GM12878 (cell line): ENCODE measurements around the gene PHF14. TPM values are rescaled to one million over a fixed set of nuclear protein-coding genes. Genes with fewer than 3 reads are reported as not detected.

Experiments
- ATAC-seq: fragments of 200-7000 bp; cut with Tn5 transposase; 3 replicates; pipeline ENCODE4 v1.9.1; 2020; ENCODE audit warnings: mild to moderate bottlenecking, moderate library complexity
- BruUV-seq: library from RNA; stranded (reverse); fragments of 400-500 nt; replicated peaks from 2 replicates; lab custom pipeline; 2021; lab: Mats Ljungman, UMichigan
- CTCF ChIA-PET: fragments of 300-600 bp; sonication (Branson Sonifier 250); formaldehyde crosslinking; extraction: SDS; loops from one replicate; lab custom pipeline; 2021; ENCODE audit warnings: inconsistent platforms; lab: Yijun Ruan, JAX
- POLR2A ChIA-PET: fragments of 350-600 bp; formaldehyde crosslinking; extraction: SDS; loops from one replicate; lab custom pipeline; 2021; ENCODE audit warnings: inconsistent platforms; lab: Charles Lee
- RAD21 ChIA-PET: fragments of 300-600 bp; sonication (Branson Sonifier 250); formaldehyde crosslinking; loops from one replicate; lab custom pipeline; 2023; ENCODE audit warnings: antibody characterized with exemption; ENCODE audit not compliant: unreplicated experiment; lab: Charles Lee
- SMC1A ChIA-PET: fragments of 300-600 bp; sonication (Branson Sonifier 250); formaldehyde crosslinking; loops from one replicate; lab custom pipeline; 2023; ENCODE audit not compliant: unreplicated experiment, uncharacterized antibody; lab: Charles Lee
- DNase-seq: peaks from one replicate; pipeline ENCODE4 v3.0.0-alpha.2; 2011; ENCODE audit warnings: low read depth, low spot score
- FAIRE-seq: peaks from 3 replicates; lab custom pipeline; 2011; peaks lifted over from hg19 to GRCh38; lab: Jason Lieb, UNC
- H2AFZ ChIP-seq: 2 replicates; pipeline ENCODE4 v1.6.0; 2011; ENCODE audit warnings: low read depth, low read length, control low read depth; ENCODE audit not compliant: control insufficient read depth
- H3K27ac ChIP-seq: 2 replicates; pipeline ENCODE4 v1.5.1; 2011; ENCODE audit warnings: control low read depth; ENCODE audit not compliant: control insufficient read depth, insufficient read depth
- H3K27me3 ChIP-seq, 2 experiments: replicated peaks in 1 of 2; 2 replicates each; pipeline versions ENCODE4 v1.6.0 to v1.6.1; 2011; ENCODE audit warnings: low read length in 1 of 2; ENCODE audit not compliant: control insufficient read depth in 2 of 2, insufficient read depth in 2 of 2
- H3K36me3 ChIP-seq, 2 experiments: 2 replicates each; pipeline ENCODE4 v1.5.1; 2011; ENCODE audit warnings: low read length in 1 of 2; ENCODE audit not compliant: control insufficient read depth in 2 of 2, insufficient read depth in 2 of 2
- H3K4me1 ChIP-seq: 2 replicates; pipeline ENCODE4 v1.6.1; 2011; ENCODE audit warnings: mild to moderate bottlenecking, low read length, moderate library complexity, mixed read lengths; ENCODE audit not compliant: control insufficient read depth, insufficient read depth
- H3K4me2 ChIP-seq: 2 replicates; pipeline ENCODE4 v1.6.0; 2011; ENCODE audit warnings: control low read depth; ENCODE audit not compliant: control insufficient read depth, insufficient read depth
- H3K4me3 ChIP-seq: fragments of 200-600 bp; sonication (generic); 2 replicates; pipeline ENCODE4 v1.5.1; 2016
- H3K79me2 ChIP-seq: 2 replicates; pipeline ENCODE4 v1.6.0; 2011; ENCODE audit warnings: low read length; ENCODE audit not compliant: control insufficient read depth, insufficient read depth
- H3K9ac ChIP-seq: 2 replicates; pipeline ENCODE4 v1.8.0; 2011; ENCODE audit warnings: low read length, control low read depth, mixed read lengths; ENCODE audit not compliant: control insufficient read depth, insufficient read depth
- H3K9me3 ChIP-seq: replicated peaks from 3 replicates; pipeline ENCODE4 v1.5.1; 2011; ENCODE audit warnings: mild to moderate bottlenecking, low read length; ENCODE audit not compliant: control insufficient read depth, insufficient read depth
- H4K20me1 ChIP-seq: 2 replicates; pipeline ENCODE4 v1.6.0; 2011; ENCODE audit not compliant: control insufficient read depth, insufficient read depth
- CEBPZ ChIP-seq: fragments of 150-350 bp; IDR thresholded peaks from 2 replicates; pipeline ENCODE4 v1.6.1; 2016; ENCODE audit warnings: low read depth, low read length
- PML ChIP-seq: IDR thresholded peaks from 2 replicates; pipeline ENCODE4 v1.6.1; 2012; ENCODE audit warnings: low read length, inconsistent platforms
- PRDM15 ChIP-seq: fragments of 450-650 bp; formaldehyde crosslinking; IDR thresholded peaks from 2 replicates; pipeline ENCODE4 v1.4.0; 2020; ENCODE audit warnings: mild to moderate bottlenecking, moderate library complexity
- SPI1 ChIP-seq: IDR thresholded peaks from 2 replicates; pipeline ENCODE4 v1.6.1; 2011; ENCODE audit warnings: low read depth, mild to moderate bottlenecking, low read length, moderate library complexity, borderline replicate concordance; ENCODE audit not compliant: insufficient read depth
- WGBS: methylation state at CpG from one replicate; pipeline ENCODE4 v1.1.6; 2016; ENCODE audit warnings: low lambda C conversion rate; ENCODE audit not compliant: insufficient replicate concordance, insufficient coverage; ENCODE audit errors: missing lambda C conversion rate; 5-methylcytosine and 5-hydroxymethylcytosine counted together
- in situ Hi-C: fragments of 300-500 bp; cut with MboI; formaldehyde crosslinking; loops from 9 replicates; pipeline ENCODE4 v1.14.3; 2018; ENCODE audit warnings: mixed read lengths
- intact Hi-C: fragments of 100-400 bp; cut with micrococcal nuclease; formaldehyde crosslinking; loops from one replicate; pipeline ENCODE4 v1.14.2; 2022; ENCODE audit not compliant: unreplicated experiment
- polyA plus RNA-seq, 11 experiments: library from polyadenylated mRNA; depleted of rRNA in 4 of 11; unstranded in 6 of 11; stranded (reverse) in 5 of 11; fragments of >200 nt; fragmentation: Nextera tagmentation in 4 of 11; fragmentation: Illumina TruSeq in 1 of 11; extraction: Ambion mirVana in 4 of 11; extraction: Trizol in 1 of 11; gene quantifications; 1 replicate in 1 of 11; 2 replicates in 10 of 11; pipeline versions ENCODE4 v1.2.1 to v1.2.3, GENCODE V29; 2011 to 2016; ENCODE audit warnings: inconsistent platforms in 2 of 11, missing spikeins in 2 of 11, low read depth in 1 of 11
- total RNA-seq, 4 experiments: library from RNA; depleted of rRNA in 3 of 4; stranded (reverse); fragments of >200 nt in 3 of 4; fragmentation: Illumina TruSeq in 1 of 4; extraction: Trizol in 1 of 4; gene quantifications; 2 replicates each; pipeline versions ENCODE4 v1.2.1 to v1.2.3, GENCODE V29; 2013 to 2021

PHF14 gene
- total and polyA plus RNA-seq, 10 of the 15 experiments (the other 5 are each of a cell fraction or from before 2014, with no cell fraction given), result 21.3 to 47.1 (median 29.9) TPM

GRCh38 chr7:10972174-10972573 is 1.5 kb upstream of the PHF14 start (continued):
- no peak for TF ChIP-seq CEBPZ

DNA sequence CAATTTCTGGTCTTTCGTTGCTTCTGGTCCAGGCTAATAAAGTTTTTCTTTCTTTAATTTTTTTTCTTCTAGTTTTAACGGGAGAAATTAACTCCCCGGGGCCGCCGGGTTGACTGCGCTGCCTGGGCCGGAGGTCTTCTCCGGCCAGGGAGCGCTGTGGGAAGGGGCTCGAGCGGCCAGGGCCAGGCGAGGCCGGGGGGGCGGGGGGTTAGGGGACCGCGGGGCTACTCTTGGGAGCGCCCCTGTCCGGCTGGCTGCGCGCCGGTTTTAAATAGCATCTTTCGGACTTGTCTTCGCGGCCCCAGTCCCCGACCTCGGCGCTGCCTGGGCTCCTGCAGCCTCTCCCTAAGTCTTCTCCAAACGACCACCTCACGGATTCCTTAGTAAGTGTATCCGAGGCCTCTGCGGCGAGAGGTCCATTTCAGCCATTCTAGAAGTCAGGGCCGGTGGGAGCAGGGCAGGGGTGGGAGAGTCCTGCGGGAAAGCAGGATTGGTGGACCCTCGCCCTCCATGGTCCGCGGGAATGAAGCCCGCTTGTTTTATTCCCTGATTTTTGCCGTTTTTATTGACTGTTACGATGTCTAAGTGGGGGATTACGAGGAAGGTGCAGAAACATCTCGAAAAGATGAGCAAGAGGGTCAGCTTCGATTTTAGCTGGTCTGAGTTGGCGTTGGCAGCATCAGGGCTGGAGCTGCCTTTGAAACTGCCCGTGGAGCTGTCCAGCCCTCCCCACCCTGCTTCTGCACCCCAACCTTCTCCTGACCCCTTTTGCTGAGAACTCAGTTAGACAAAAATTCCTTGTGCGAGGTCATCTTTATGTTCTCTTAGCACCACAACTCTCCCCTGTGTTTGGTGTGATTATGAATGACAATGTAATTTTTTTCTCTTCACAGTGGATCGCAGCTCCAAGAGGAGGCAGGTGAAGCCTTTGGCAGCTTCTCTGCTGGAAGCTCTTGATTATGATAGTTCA is 555 bp downstream of the PHF14 start:
- Histone ChIP-seq H2AFZ (peak overlapping the region; percentile 47), H4K20me1 (no peaks in the 10 kb centered on the region), H3K79me2 (peaks cover 39% of the 10 kb centered on the region), H3K4me1 (peaks cover 3% of the 10 kb centered on the region; the same call in 1 of the 2 replicates), H3K4me3 (peak overlapping the region; percentile 77), H3K27me3 (no peaks in the 10 kb centered on the region), H3K9me3 (peaks cover 1% of the 10 kb centered on the region; the same call in 2 of the 3 replicates), H3K4me2 (peak overlapping the region; percentile 30), H3K27ac (peak overlapping the region; percentile 77), H3K9ac (peak overlapping the region; percentile 81), H3K36me3 (0 out of 4 replicates have a peak, but pooled peaks cover 0 to 2% of the 10 kb centered on the region in 2 experiments)
- FAIRE-seq, result no peak
- ChIA-PET SMC1A (interaction anchor here (0.5 to 5.0 kb wide), 9 partner anchors 11 to 105 kb away, joined by 3 to 29 read pairs (median 3); a partner anchor contains a TSS), CTCF (interaction anchor here (0.6 to 1.5 kb wide), 4 partner anchors 16 to 237 kb away, joined by 3 to 5 read pairs (median 3); no protein-coding TSS in a partner anchor), RAD21 (interaction anchor here (1.0 to 2.0 kb wide), 2 partner anchors 31 to 34 kb away, joined by 3 to 15 read pairs; a partner anchor contains a TSS), POLR2A (interaction anchor here (0.8 to 3.1 kb wide), 3 partner anchors 10 to 33 kb away, joined by 3 to 22 read pairs (median 3); a partner anchor contains a TSS)
- TSS peak; percentile 54 for BruUV-seq
- peak; percentile 65 for ATAC-seq
- in situ Hi-C loops, result no loop called here
- DNase-seq, result no peak
- WGBS, result 2% methylated on average over 38 of the region's 47 CpGs
- intact Hi-C loops, result loop anchor here (1.0 kb wide), 1 partner anchor 34 kb away; a partner anchor contains a TSS
- TF ChIP-seq PRDM15 (CRISPR knock-in tag) (no peak), PML (no peak), CEBPZ (no peak), SPI1 (no peak)
